G401 (cell line): ENCODE results near the gene ACTN2. TPM values are rescaled to one million over a fixed set of nuclear protein-coding genes. Genes with fewer than 3 reads are reported as not detected.

Experiments used
- DNase-seq: peaks from one replicate; pipeline ENCODE4 v3.0.0-alpha.2; 2015; ENCODE audit warnings: low spot score
- in situ Hi-C: cut with HindIII; loops from 2 replicates; pipeline ENCODE4 v1.10.0; 2016; ENCODE audit warnings: low sequenced_read_pairs, mixed read lengths
- total RNA-seq: library from RNA; depleted of rRNA; stranded (reverse); fragments of >200 nt; shearing (Covaris generic); gene quantifications from 2 replicates; pipeline ENCODE4 v1.2.3, GENCODE V29; 2014

ACTN2 gene
- total RNA-seq, 1 experiment from 2014 or later: 0.75 TPM

- in situ Hi-C loops: no loop called here
- no peak for DNase-seq
Measured at GRCh38 chr1:236760986-236761385, 74.7 kb downstream of the ACTN2 start.

- DNase-seq: no peak
- in situ Hi-C loops: no loop called here
Measured at GRCh38 chr1:236761397-236762132, 75.3 kb downstream of the ACTN2 start.

GRCh38 chr1:236762410-236762809, 76.1 kb downstream of the ACTN2 start:
- in situ Hi-C loops: no loop called here

GRCh38 chr1:236765831-236766230, 79.5 kb downstream of the ACTN2 start:
- no peak for DNase-seq
- in situ Hi-C loops: no loop called here

More at GRCh38 chr1:236762410-236762809, 76.1 kb downstream of the ACTN2 start:
- no peak for DNase-seq

- in situ Hi-C loops: no loop called here
- DNase-seq: no peak
Measured at GRCh38 chr1:236766506-236766905, 80.2 kb downstream of the ACTN2 start.

GRCh38 chr1:236767276-236767675, 81.0 kb downstream of the ACTN2 start:
- in situ Hi-C loops: no loop called here
- DNase-seq: no peak

- no peak for DNase-seq
- in situ Hi-C loops: no loop called here
Measured at GRCh38 chr1:236768601-236769000, 82.3 kb downstream of the ACTN2 start.

GRCh38 chr1:236773919-236774318, 87.6 kb downstream of the ACTN2 start:
- no peak for DNase-seq
- in situ Hi-C loops: no loop called here

GRCh38 chr1:236774926-236775325, 88.6 kb downstream of the ACTN2 start:
- in situ Hi-C loops: no loop called here
- peak; percentile 13 for DNase-seq

GRCh38 chr1:236779312-236779711, 93.0 kb downstream of the ACTN2 start:
- in situ Hi-C loops: no loop called here
- DNase-seq: no peak

GRCh38 chr1:236785477-236785876, 99.2 kb downstream of the ACTN2 start:
- in situ Hi-C loops: no loop called here
- DNase-seq: no peak

- no peak for DNase-seq
- in situ Hi-C loops: no loop called here
Measured at GRCh38 chr1:236786453-236786852, 100.2 kb downstream of the ACTN2 start.

GRCh38 chr1:236794585-236795034, 108.3 kb downstream of the ACTN2 start:
- no peak for DNase-seq
- in situ Hi-C loops: no loop called here

GRCh38 chr1:236795035-236795756, 108.9 kb downstream of the ACTN2 start, which contains the start of gene MTR:
MTR (plus strand) TSS chr1:236795292; CDS start chr1:236795704, 412 bp downstream.
- DNase-seq: peak; percentile 98
- in situ Hi-C loops: no loop called here

GRCh38 chr1:236795757-236796667, 109.7 kb downstream of the ACTN2 start:
- peak; percentile 37 for DNase-seq
- in situ Hi-C loops: no loop called here

- in situ Hi-C loops: no loop called here
- DNase-seq: no peak
Measured at GRCh38 chr1:236799001-236799400, 112.7 kb downstream of the ACTN2 start.

- no peak for DNase-seq
- in situ Hi-C loops: no loop called here
Measured at GRCh38 chr1:236800002-236800620, 113.8 kb downstream of the ACTN2 start.

- in situ Hi-C loops: no loop called here
- DNase-seq: no peak
Measured at GRCh38 chr1:236800623-236801022, 114.3 kb downstream of the ACTN2 start.

GRCh38 chr1:236802264-236802663, 116.0 kb downstream of the ACTN2 start:
- no peak for DNase-seq
- in situ Hi-C loops: no loop called here
